Heart left ventricle (tissue), 13 donors: Measurements from ENCODE around the gene CELA3A.
"Not testable (repeated sequence)": the region's sequence is repeated elsewhere in the genome, so short reads cannot be mapped to it uniquely, and the experiment has no call there.

Experiments used
- POLR2A ChIP-seq, 2 donors: fragments of 450-650 bp; IDR thresholded peaks; one replicate each; pipeline ENCODE4 v1.6.1; 2017; ENCODE audit warnings: antibody characterized with exemption in 2 of 2, mild to moderate bottlenecking in 2 of 2, moderate library complexity in 2 of 2
- TF ChIP-seq, protein P1 (sequence below), 12 donors: fragments of 200-600 bp; sonication (generic) in 4 of 12; IDR thresholded peaks; one replicate each; pipeline versions ENCODE4 v1.5.0 to v1.8.0; 2018 to 2022; ENCODE audit warnings: antibody characterized with exemption in 12 of 12, mild to moderate bottlenecking in 5 of 12
- donor health status: ischemic (EF 13 %, LVEDD 7.1; RV severe dilation, severe dysfunction).
- donor health status: DM: no; HTN: yes; CAD: no.
- donor health status: DM: no; HTN: no; CAD: no.
- donor health status: ischemic (EF 25% LVEDD 6.9; RV normal size, moderate dysfunction).
- donor health status: ischemic (EF 25% LVEDD 5.7; RV mildly dilated, moderate dysfunction).
- donor health status: ischemic (EF 35%, LVEDD 5.7; RV mildly dilated, moderate dysfunction).
- donor health status: nonischemic (EF 11% LVEDD 7.7; RV severe dilation, severe dysfunction).
- donor health status: DM: yes; HTN: yes; CAD: no.
- donor health status: PGD.
- donor health status: ischemic (EF 29% LVEDD 5.4; RV normal size, mild dysfunction).
- donor health status: nonischemic (EF 23%, LVEDD 6.1; RV moderate dilation, normal function).

DNA sequence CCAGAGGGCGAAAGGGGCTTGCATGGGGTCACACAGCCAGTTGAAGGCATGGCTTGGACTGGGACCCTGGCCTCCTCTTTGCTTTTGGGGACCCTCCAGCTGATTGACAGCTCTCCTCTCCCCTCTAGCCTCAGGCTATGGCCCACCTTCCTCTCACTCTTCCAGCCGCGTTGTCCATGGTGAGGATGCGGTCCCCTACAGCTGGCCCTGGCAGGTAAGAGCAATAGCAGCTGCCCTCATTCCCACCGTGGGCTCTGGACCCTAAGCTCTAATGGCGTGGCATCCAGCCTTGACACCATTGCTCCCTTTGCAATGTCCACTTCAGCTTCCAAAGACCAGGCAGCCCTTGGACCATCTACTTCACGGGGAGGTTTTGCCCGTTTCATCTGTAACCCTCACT is 1.4 kb downstream of the CELA3A start:
- TF ChIP-seq, protein P1, sequence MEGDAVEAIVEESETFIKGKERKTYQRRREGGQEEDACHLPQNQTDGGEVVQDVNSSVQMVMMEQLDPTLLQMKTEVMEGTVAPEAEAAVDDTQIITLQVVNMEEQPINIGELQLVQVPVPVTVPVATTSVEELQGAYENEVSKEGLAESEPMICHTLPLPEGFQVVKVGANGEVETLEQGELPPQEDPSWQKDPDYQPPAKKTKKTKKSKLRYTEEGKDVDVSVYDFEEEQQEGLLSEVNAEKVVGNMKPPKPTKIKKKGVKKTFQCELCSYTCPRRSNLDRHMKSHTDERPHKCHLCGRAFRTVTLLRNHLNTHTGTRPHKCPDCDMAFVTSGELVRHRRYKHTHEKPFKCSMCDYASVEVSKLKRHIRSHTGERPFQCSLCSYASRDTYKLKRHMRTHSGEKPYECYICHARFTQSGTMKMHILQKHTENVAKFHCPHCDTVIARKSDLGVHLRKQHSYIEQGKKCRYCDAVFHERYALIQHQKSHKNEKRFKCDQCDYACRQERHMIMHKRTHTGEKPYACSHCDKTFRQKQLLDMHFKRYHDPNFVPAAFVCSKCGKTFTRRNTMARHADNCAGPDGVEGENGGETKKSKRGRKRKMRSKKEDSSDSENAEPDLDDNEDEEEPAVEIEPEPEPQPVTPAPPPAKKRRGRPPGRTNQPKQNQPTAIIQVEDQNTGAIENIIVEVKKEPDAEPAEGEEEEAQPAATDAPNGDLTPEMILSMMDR (IDR thresholded peaks at IDR 0.05) = not testable (repeated sequence)
- not testable (repeated sequence) for TF ChIP-seq POLR2A (IDR thresholded peaks at IDR 0.05)
